HG02798 (cell line): ENCODE measurements around the gene SERF2.

Experiments
- ATAC-seq: cut with Tn5 transposase; IDR thresholded peaks from one replicate; pipeline ENCODE4 v1.9.1; 2021; ENCODE audit warnings: mild to moderate bottlenecking; ENCODE audit not compliant: unreplicated experiment, poor library complexity

The SERF2 gene

DNA sequence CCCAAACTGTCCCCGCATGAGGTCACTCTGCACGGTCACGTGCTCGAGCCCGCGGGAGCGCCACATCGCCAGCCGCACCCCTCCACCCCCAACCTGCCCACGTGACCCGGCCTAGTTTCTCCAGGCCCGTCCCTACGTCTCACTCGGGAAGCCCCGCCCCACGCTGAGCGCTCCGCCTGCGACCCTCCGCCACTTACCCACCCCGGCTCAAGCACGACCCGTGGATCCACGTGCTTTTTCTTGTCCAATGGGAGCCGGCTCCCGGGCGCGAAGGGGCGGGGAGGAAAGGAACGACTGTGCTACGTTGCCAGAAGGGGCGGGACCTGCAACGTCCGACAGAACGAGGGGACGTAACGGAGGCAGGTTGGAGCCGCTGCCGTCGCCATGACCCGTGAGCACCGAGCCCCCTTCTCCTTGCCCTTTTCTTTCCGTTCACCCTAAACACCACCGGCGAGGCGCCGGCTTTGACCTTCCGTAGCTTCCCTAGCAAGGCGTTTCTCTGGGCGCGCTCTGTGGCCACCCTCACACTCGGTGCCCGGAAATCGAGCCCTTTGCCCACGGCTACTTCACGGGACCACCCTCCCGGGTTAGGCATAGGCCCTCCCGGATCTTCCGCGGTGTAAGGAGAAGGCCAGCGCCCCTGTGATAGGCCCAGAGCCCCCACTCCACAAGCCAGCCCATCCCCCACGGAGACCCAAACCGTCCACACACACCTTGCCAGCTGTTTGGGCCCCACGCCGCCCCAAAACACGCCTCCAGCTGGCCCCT, at the start of gene SERF2:
Gene SERF2, plus strand, starts transcription at position 328 of the 768 bp plus-strand sequence. Its CDS starts 57 bp downstream, at position 385.
- ATAC-seq, result peak; percentile 95

DNA sequence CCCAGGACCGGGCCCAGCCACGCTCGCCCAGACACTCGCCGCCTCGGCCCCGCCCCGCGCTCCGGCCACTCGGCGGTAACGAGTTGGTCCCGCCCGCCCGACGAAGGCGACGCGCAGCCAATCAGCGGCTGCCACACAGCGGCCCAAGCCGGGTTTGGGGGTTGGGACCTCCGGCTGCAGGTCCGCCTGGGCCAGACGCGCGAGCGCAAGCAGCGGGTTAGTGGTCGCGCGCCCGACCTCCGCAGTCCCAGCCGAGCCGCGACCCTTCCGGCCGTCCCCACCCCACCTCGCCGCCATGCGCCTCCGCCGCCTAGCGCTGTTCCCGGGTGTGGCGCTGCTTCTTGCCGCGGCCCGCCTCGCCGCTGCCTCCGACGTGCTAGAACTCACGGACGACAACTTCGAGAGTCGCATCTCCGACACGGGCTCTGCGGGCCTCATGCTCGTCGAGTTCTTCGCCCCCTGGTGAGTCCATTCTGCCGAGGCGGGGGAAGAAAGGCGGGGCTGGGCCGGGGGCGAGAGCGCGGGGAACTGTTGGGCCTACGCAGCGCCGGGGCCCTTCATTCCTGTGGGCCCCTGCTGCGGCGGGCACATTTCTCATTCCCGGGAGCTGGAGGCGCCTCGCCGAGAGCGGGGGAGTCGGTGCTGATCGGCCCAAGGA, 45.7 kb upstream of the SERF2 start, which contains the start of gene PDIA3:
Gene PDIA3, plus strand, starts transcription at position 194 of the 658 bp plus-strand sequence. Its CDS starts 102 bp downstream, at position 296.
- peak; percentile 88 for ATAC-seq

DNA sequence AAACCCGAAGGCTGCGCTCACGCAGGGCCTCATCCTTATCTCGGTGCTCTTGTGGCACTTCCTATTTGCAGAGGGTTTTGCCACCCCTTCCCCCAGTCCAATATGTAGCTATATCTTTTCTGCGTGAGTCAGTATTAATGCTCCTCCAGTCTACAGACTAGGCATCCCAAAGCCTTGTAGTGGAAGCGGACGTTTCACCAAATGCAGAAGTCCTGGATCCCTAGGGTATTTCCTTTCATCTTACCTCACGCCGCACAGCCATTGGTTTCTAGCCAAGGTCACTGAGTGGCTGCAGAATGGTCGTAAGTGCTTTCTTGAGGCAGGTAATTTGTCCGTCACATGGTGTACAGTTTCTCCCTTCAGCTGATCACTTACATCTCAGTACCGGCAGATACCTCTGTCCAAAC, 45.2 kb upstream of the SERF2 start:
- peak; percentile 18 for ATAC-seq

DNA sequence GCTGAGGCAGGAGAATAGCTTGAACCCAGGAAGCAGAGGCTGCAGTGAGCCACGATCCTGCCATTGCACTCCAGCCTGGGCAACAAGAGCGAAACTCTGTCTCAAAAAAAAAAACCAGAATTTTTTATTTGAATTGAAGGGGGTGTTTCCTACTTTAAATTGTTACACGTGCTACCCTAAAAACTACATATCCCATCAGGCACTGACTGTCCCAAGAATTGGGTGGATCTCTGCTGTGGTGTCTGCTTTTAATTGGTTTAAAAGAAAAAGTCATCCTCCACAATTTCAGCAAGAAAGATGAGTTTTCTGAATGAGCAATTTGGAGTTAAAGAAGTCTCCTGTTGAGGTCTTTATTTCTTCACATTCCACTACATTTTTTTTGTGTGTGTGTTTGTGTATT, 43.7 kb upstream of the SERF2 start:
- no peak for ATAC-seq

DNA sequence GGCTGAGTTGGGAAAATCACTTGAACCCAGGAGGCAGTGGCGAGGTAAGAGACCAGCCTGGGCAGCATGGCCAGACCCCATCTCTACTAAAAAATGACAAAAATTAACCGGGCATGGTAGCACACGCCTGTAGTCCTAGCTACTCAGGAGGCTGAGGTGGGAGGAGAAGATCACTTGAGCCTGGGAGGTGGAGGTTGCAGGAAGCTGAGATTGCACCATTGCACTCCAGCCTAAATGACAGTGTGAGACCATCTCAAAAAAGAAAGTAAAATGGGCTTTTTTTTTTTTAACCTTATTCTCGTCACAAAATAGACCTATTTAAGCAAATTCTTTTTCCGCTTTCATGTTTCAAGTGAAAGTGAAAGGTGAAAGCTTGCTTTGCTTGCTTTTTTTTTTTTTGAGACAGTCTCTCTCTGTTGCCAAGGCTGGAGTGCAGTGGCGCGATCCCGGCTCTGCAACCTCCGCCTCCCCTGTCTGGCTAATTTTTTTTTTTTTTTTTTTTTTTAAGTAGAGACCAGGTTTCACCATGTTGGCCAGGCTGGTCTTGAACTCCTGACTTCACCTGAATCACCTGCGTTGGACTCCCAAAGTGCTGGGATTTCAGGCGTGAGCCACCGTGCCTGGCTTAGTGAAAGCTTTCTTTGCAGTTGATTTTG, 42.3 kb upstream of the SERF2 start:
- peak; percentile 40 for ATAC-seq

DNA sequence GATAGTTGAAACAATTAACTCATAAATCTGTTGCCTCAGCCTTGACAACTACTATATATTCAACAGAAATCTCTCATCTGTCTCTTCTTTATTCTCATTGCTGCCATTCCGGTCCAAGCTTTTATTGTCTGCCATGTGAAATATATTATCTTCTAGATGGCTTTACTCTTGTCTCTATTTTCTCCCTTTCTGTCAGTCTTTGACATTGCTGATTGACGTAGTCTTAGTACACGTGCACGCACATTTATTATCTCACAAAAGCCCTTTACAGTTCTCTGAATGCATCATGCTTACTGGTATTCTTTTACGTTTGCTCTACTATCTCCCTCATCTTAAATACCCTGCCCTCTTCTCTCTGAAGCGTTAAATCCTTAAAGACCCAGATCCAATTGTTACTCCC, 40.2 kb upstream of the SERF2 start:
- no peak for ATAC-seq

DNA sequence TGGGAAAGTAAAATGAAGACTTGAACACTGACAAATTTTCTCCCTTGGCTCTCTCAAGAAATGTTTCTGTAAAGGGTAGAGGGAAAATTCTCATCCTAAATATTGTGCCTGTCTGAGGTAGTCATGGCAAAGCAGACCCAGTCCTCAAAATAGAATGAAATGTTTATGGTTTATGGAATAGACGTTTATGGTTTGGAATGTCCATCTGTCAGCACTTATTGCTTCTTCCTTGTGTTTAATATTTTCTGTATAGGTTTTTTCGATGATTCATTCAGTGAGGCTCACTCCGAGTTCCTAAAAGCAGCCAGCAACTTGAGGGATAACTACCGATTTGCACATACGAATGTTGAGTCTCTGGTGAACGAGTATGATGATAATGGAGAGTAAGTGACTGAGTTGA, 29.3 kb upstream of the SERF2 start:
- ATAC-seq, result no peak

DNA sequence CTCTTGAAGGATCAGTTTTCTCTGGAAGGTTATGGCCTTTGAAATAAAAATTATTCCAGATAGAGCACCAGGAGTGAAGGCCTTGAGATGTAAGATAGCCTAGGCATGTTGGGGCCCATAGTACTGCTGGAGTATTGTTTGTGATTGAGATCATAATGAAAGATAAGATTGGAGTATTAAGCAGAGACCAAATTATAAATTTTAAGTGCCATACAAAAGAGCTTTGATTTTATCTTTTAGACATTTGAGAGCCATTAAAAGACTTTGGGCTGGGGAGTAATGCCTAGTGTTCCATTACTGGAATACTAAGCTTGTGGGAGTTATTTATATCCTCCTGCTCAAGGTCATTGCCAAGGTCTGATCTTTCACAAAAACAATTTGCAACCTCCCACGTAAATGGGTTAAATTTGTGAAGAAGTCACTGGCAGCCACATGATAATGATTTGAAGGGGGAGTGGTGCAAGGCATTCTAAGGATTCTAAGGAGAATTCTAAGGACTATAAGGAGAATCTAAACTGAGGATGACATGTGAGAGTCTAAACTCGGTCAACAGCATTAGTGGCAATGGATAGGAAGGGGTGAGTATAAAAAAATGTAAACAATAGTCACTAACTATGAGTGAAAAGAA, 28.2 kb upstream of the SERF2 start:
- ATAC-seq, result no peak

DNA sequence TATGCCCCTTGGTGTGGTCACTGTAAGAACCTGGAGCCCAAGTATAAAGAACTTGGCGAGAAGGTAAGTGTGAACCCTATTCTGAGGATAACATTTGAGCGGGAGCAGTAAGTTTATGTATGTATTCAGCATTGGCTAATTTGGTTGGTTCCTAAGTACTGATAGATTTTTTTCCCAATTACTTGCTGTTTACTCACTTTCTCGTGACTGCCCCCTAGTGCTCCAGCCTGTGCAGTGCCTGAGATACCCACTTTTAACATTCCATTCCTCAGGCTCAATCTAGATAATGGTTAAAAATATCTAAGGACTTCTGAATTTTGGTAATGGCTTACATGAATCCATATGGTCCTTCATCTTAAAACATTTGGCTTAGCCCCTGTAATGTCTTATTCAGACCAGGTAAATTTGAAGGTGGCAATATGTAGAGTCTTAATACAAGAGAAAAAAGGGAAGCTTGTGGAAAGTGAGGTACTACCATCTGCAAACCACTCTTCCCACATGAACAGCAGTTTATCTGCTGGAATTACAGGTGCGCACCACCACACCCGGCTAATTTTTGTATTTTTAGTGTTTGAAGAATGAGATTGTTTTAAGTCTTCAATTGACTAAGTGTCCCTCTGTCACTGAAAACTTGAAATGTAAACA, 22.4 kb upstream of the SERF2 start:
- no peak for ATAC-seq

DNA sequence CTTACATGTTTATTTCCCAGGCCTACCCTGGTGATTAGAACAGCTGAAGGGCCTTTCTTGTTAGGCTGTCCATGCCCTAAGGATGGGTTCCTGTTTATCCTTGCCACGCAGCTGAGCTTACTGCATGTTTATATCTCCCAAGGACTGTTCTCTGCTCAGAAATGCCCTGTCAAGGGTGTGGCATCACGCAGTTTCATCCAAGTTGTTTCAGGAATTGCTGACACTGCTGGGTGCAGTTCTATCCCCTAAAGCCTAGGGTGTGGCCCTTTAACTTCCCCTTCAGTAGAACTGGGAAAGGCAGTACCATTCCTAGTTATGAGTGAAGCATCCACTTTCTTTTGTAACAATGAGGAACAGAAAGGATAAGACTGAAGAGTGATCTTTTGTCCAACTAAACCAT, 20.3 kb upstream of the SERF2 start:
- ATAC-seq, result no peak

DNA sequence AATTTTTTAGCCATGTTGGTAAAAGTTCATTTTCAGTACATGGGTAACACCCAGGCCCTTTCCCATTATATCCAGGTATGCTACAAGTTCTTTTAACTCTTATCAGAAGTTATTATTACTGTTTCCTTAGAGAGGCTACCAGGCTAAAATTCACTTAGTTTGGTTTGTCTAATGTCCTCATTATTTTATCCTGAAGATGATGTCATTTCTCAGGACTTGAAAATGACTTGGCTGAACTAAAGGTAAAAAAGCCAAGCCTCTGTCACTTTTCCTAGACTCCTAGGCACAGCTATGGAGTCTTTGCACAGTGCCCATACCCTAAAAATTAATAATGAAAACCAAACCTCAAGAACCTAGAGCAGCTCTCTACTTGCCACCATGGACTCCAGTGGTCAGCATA, 19.5 kb upstream of the SERF2 start:
- ATAC-seq, result no peak

DNA sequence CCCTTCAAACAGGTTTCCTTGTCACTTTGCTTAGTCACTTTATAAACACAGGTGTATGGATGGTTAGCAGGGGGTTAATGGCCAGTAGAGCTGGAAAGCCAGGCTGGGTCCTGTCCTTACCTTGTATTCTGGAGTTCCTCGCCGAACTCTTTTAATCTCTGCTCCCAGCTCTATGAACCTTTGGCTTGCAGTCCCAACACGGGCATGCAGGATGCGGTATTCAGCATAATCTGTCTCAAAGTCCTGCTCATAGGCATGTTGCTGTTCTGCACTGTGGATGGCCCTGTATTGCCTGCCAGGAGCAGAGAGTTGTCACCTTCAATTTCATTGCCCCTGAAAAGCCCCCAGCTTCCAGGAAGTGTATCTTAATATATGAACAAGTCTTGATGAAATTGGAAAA, 18.1 kb upstream of the SERF2 start:
- no peak for ATAC-seq

DNA sequence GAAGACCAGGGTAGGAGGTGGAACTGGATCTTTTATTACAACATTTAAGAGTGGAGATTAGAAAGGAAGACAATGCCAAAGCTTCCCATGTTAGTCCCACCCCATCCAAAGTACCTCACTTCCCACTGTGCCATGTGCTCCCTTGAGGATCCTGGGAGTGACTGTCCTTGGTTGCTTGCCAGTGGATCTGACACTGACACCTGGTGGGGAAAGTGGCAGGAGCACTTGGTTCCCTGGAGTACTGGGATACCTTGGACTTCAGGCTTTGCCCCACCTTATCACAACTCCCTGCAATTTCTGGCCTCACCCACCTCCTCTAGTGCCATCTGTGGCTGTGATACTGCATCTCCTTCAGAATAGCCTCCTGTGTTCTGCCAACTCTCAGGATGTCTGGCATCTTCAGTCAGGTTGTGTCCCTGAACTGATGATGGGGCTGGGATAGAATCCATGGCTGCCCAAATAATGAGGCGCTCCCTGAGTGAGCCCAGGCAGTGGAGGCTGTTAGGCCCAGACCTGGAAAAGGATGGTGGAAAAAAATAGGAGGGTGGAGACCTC, 16.6 kb upstream of the SERF2 start:
- ATAC-seq, result no peak

DNA sequence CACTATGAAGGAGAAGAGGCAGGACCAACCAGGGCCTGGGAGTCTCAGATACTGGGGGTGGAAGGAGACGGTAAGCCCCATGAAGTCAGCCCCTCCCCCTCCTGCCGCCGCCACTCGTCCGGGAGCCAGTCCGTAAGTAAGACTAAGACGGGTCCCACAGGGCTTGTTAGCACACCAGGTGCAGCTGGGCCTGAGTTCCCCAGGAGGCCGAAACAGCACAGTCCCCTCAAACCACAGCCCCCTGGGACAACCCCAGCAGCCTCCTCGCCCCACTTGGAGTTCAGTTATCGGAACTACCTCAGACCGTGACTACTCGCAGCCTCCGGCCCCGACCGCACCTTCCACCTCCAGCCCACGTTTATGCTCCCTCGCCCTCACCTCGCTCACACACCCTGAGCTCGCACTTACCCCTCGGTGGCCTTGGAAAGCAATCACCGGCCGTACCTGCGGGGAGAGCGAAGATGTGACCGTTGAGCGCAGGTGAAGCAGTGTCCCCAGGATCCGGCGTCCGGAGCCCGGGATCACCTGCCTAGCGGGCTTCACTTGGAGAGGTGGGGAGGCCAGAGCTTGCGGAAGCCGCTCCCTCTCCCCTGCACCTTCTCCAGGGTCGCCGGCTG, 15.9 kb upstream of the SERF2 start:
- ATAC-seq, result peak; percentile 73

DNA sequence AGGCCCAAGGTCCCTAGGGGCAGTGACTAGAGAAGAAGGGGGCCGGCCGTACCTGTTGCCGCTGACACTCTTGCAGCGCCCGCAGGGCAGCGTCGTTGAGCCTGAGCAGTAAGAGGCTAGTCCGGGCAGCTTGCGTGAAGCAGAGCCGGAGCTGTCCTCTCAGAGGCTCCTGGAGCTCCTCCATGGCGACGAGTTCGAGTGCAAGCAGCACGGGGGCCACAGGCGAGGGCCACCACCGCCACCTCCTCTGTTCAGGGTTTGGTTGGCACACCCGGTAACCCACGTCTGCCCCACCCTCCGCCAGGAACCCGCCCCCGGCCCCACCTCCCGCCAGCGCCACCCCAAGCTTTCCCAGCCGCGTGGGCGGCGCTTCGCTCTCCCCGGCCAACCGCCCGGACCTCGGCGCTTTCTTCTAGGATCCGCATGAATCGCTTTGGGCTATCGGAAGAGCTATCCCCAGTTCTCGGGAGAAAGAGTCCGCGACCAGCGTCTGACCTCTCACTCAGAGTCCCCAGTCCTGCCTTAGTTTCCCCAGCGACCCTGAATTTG, 15.3 kb upstream of the SERF2 start, which contains the start of gene ELL3:
Gene ELL3, minus strand, starts transcription at position 249 of the 549 bp plus-strand sequence. Its CDS starts 65 bp downstream, at position 184.
- peak; percentile 41 for ATAC-seq

DNA sequence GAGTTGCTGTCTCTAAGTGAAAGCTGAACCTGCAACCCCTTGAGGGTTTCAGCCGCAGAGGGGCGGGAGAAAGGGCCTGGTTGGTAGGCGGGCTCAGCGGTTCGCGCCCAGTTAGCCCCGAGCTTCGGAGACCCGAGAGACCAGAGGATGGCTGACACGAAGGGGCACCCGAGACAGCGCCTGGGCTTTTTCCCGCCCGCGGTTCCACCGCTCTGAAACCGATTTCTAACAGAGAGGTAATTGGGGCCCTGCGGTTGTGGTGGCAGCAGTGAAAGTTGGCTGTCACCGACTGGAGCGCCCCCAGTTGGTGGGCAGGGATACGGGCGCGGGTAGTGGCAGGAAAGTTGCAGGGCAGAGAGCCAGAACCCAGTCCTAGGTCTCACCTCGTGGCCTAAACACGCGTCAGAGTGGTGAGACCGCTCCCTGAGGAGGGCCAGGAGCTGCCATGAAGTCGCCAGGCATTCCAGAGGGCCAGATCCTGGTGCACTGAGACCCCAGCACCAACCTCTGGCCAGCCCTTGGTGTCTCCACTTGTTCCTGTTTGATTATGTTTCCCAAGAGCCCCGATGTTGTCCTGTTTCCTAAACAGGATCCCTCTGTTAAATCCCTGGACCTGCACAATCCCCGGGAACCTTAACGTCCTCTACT, 14.7 kb upstream of the SERF2 start:
- peak; percentile 57 for ATAC-seq

DNA sequence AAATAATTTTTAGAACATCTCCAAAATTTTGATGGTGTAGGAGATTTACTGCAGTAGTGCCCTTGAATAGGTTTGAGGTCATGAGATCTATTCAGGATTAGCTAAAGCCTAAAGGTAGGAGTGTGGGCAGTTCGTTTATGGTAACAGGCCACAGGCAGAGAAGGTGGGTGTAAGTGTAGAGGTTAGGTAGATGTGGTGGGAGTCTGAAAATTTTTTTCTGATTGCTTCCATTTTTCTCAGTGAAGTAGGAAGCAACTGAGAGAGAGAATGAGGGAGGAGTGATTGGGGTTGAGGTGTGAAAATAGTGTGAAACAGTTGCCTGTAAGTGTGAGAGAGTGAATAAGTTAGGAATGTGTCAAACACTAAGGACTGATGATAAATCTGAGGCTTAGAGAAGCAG, 13.1 kb upstream of the SERF2 start:
- ATAC-seq, result no peak

DNA sequence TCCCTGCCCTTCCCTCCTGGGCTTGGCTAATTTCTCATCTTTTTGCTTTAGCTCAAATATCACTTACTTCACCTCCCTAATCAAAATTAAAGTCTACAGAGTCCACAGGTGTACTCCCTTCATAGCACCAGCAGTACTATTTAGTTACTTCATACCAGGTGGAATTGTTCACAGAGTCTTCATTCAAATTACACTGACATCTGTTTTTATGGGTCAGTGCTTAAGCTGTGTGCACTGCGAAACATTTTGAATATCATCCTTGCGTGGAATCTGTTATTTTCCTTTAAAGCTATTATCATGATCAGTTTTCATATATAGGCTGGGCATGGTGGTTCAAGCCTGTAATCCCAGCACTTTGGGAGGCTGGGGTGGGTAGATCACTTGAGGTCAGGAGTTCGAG, 2.7 kb upstream of the SERF2 start:
- no peak for ATAC-seq
